Breast epithelium (tissue), 4 donors: ENCODE measurements around the gene SCN1B. TPM values are rescaled to one million over a fixed set of nuclear protein-coding genes. Genes with fewer than 3 reads are reported as not detected.

ENCODE experiments used
- DNase-seq, 2 donors: peaks; one replicate each; pipeline ENCODE4 v3.0.0-alpha.2; 2019; ENCODE audit warnings: low spot score in 2 of 2
- H3K27ac ChIP-seq, 2 donors: fragments of 200-600 bp; sonication (generic) in 1 of 2; one replicate each; pipeline ENCODE4 v1.5.1; 2016 to 2019; ENCODE audit warnings: mild to moderate bottlenecking in 1 of 2
- H3K27me3 ChIP-seq, 2 donors: fragments of 200-600 bp; sonication (generic) in 1 of 2; one replicate each; pipeline versions ENCODE4 v1.5.1 to v1.6.0; 2017 to 2019; ENCODE audit warnings: control low read depth in 1 of 2, mild to moderate bottlenecking in 1 of 2
- H3K36me3 ChIP-seq: fragments of 200-600 bp; one replicate; pipeline ENCODE4 v1.5.1; 2019
- H3K4me1 ChIP-seq, 2 donors: fragments of 200-600 bp; sonication (generic); one replicate each; pipeline ENCODE4 v1.5.1; 2016 to 2019; ENCODE audit warnings: control low read depth in 1 of 2
- H3K4me3 ChIP-seq, 3 donors: fragments of 200-600 bp; sonication (generic); 1 replicate in 2 of 3; 2 replicates in 1 of 3; pipeline ENCODE4 v1.5.1; 2016 to 2019; ENCODE audit warnings: mild to moderate bottlenecking in 3 of 3, moderate library complexity in 2 of 3
- H3K9me3 ChIP-seq, 2 donors: fragments of 200-600 bp; sonication (generic) in 1 of 2; one replicate each; pipeline ENCODE4 v1.5.1; 2016 to 2019; ENCODE audit warnings: control low read depth in 1 of 2
- CTCF ChIP-seq, 3 donors: fragments of 450-650 bp; IDR thresholded peaks; one replicate each; pipeline ENCODE4 v1.5.1; 2016 to 2017; ENCODE audit warnings: antibody characterized with exemption in 3 of 3, mild to moderate bottlenecking in 3 of 3, moderate library complexity in 3 of 3
- POLR2A ChIP-seq: fragments of 450-650 bp; IDR thresholded peaks from one replicate; pipeline ENCODE4 v1.6.1; 2016; ENCODE audit warnings: antibody characterized with exemption, mild to moderate bottlenecking, moderate library complexity
- POLR2AphosphoS5 ChIP-seq, 3 donors: sonication (generic); formaldehyde crosslinking; IDR thresholded peaks; one replicate each; pipeline ENCODE4 v1.6.1; 2017; ENCODE audit warnings: antibody characterized with exemption in 3 of 3
- intact Hi-C: fragments of 100-400 bp; cut with DNase I; formaldehyde crosslinking; loops from one replicate; pipeline ENCODE4 v1.15.1; 2023; ENCODE audit warnings: low total_unique reads
- total RNA-seq, 3 donors: library from RNA; depleted of rRNA; stranded (reverse); fragments of >200 nt; gene quantifications; one replicate each; pipeline ENCODE4 v1.1.0, GENCODE V29; 2016

The SCN1B gene
- total RNA-seq, 3 donors from 2014 or later, result 5.1 to 14.6 (median 8.5) TPM

DNA sequence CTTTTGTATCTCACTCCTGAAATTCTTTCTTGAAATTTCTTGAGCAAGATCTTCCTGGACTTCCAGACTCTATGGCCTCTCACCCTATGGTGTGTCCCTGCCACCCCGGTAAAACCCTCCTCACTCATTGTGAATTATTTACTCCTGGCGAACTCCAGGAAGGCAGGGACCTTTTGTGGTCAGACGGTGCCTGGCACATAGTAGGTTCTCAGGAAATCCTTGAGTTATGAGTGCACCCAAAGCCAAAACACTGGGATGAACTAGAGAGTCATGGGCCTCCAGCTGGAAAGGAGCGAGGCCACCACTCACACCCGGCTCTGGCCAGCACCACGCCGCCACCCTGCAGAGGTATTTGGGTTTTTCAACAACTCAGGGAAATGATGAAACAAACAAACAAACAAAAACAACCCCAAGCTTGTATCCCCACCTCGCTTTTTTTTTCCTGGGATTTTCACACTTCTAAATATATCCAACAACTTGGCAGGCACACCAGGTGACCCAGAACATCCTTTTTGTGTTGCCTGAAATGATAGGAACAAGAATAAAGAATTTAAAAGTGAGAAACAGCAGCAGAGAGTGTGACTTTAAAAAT lies 22.4 kb downstream of the SCN1B start:
- no peaks in the 10 kb centered on the region for H3K9me3 ChIP-seq
- intact Hi-C loops, result loop anchor here (5.0 kb wide), 1 partner anchor 490 kb away; no protein-coding TSS in a partner anchor
- no peaks in the 10 kb centered on the region for H3K36me3 ChIP-seq
- H3K4me3 ChIP-seq, result no peak overlapping the region
- no peaks in the 10 kb centered on the region for H3K27me3 ChIP-seq
- no peak overlapping the region for H3K27ac ChIP-seq
- no peaks in the 10 kb centered on the region for H3K4me1 ChIP-seq
- TF ChIP-seq CTCF (IDR thresholded peaks at IDR 0.05) (no peak), POLR2A (no peak), POLR2AphosphoS5 (IDR thresholded peaks at IDR 0.05) (no peak)
- no peak for DNase-seq

GRCh38 chr19:35053667-35054293 lies 23.5 kb downstream of the SCN1B start:
- no peaks in the 10 kb centered on the region for H3K36me3 ChIP-seq
- no peak overlapping the region for H3K27ac ChIP-seq
- H3K9me3 ChIP-seq, result no peaks in the 10 kb centered on the region
- no peaks in the 10 kb centered on the region for H3K27me3 ChIP-seq
- no peak overlapping the region for H3K4me3 ChIP-seq
- H3K4me1 ChIP-seq, result no peaks in the 10 kb centered on the region
- TF ChIP-seq POLR2A (no peak), POLR2AphosphoS5 (IDR thresholded peaks at IDR 0.05) (no peak), CTCF (IDR thresholded peaks at IDR 0.05) (no peak)
- intact Hi-C loops, result loop anchor here (5.0 kb wide), 1 partner anchor 489 kb away; no protein-coding TSS in a partner anchor
- no peak for DNase-seq

GRCh38 chr19:35054626-35055025 lies 24.4 kb downstream of the SCN1B start:
- no peak overlapping the region for H3K27ac ChIP-seq
- H3K36me3 ChIP-seq, result no peaks in the 10 kb centered on the region
- H3K27me3 ChIP-seq, result no peaks in the 10 kb centered on the region
- TF ChIP-seq CTCF (IDR thresholded peaks at IDR 0.05) (no peak), POLR2A (no peak), POLR2AphosphoS5 (IDR thresholded peaks at IDR 0.05) (no peak)
- H3K9me3 ChIP-seq, result no peaks in the 10 kb centered on the region
- no peak for DNase-seq
- no peak overlapping the region for H3K4me3 ChIP-seq
- intact Hi-C loops, result loop anchor here (5.0 kb wide), 1 partner anchor 488 kb away; no protein-coding TSS in a partner anchor
- H3K4me1 ChIP-seq, result no peaks in the 10 kb centered on the region

- intact Hi-C loops, result no loop called here
- Histone ChIP-seq H3K4me1 (no peaks in the 10 kb centered on the region), H3K9me3 (no peaks in the 10 kb centered on the region), H3K27me3 (no peaks in the 10 kb centered on the region), H3K36me3 (no peaks in the 10 kb centered on the region), H3K4me3 (no peak overlapping the region), H3K27ac (no peak overlapping the region)
- DNase-seq, result no peak
- TF ChIP-seq POLR2AphosphoS5 (IDR thresholded peaks at IDR 0.05) (no peak), CTCF (IDR thresholded peaks at IDR 0.05) (no peak), POLR2A (no peak)
Observed at GRCh38 chr19:35055715-35056179, 25.5 kb downstream of the SCN1B start.

DNA sequence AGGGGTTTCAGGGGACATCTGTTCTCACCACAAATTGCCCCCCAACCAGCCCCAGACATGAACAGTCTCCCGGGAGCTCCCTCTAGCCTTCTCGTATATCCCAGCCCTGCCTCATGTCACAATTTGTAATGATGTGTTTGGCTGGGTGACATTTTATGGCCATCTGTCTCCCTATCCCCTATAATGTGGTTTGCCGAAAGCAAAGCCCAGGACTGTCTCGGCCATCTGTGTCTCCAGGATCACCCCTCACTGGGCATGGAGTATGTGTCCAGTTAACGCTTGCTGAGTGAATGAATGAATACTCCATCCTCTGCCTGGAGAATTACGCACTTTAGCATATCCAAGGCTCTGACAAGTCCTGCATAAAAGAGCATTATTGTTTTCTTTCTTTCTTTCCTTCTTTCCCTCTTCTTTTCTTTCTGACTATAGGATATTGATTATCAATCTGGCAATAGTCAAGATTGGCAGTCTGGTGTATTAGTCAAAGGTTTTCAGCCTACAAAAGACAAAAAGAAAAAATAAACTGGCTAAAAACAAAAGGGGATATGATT lies 26.3 kb downstream of the SCN1B start:
- no peak overlapping the region for H3K27ac ChIP-seq
- no peak overlapping the region for H3K4me3 ChIP-seq
- no peaks in the 10 kb centered on the region for H3K27me3 ChIP-seq
- DNase-seq, result no peak
- no peaks in the 10 kb centered on the region for H3K4me1 ChIP-seq
- H3K9me3 ChIP-seq, result no peaks in the 10 kb centered on the region
- H3K36me3 ChIP-seq, result no peaks in the 10 kb centered on the region
- TF ChIP-seq POLR2A (no peak), POLR2AphosphoS5 (IDR thresholded peaks at IDR 0.05) (no peak), CTCF (IDR thresholded peaks at IDR 0.05) (no peak)
- intact Hi-C loops, result no loop called here
